GOT3 (cell line): ENCODE data around the gene CD28.
"Not testable (repeated sequence)": the region's sequence is repeated elsewhere in the genome, so short reads cannot be mapped to it uniquely, and the experiment has no call there.

Experiments
- DNase-seq: peaks from one replicate; lab custom pipeline; 2025; ENCODE audit warnings: mixed read lengths; lab: John Stamatoyannopoulos, UW

Gene CD28

DNA sequence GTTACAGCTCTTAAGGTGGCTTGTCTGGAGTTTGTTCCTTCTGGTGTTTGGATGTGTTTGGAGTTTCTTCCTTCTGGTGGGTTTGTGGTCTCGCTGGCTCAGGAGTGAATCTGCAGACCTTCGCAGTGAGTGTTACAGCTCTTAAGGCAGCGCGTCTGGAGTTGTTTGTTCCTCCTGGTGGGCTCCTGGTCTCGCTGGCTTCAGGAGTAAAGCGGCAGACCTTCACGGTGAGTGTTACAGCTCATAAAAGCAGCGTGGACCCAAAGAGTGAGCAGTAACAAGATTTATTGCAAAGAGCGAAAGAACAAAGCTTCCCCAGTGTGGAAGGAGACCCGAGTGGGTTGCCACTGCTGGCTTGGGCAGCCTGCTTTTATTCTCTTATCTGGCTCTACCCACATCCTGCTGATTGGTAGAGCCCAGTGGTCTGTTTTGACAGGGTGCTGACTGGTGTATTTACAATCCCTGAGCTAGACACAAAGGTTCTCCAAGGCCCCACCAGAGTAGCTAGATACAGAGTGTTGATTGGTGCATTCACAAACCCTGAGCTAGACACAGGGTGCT is 78.4 kb downstream of the CD28 start:
- DNase-seq = not testable (repeated sequence)

DNA sequence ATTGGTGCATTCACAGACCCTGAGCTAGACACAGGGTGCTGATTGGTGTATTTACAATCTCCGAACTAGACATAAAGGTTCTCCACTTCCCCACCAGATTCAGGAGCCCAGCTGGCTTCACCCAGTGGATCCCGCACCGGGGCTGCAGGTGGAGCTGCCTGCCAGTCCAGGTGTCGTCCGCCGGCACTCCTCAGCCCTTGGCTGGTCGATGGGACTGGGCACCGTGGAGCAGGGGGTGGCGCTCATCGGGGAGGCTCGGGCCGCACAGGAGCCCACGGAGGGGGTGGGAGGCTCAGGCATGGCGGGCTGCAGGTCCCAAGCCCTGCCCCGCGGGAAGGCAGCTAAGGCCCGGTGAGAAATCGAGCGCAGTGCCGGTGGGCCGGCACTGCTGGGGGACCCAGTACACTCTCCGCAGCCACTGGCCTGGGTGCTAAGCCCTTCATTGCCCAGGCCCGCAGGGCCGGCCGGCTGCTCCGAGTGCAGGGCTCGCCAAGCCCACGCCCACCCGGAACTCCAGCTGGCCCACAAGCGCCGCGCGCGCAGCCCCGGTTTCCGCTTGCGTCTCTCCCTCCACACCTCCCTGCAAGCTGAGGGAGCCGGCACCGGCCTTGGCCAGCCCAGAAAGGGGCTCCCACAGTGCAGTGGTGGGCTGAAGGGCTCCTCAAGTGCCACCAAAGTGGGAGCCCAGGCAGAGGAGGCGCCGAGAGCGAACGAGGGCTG is 79.1 kb downstream of the CD28 start:
- DNase-seq = not testable (repeated sequence)

DNA sequence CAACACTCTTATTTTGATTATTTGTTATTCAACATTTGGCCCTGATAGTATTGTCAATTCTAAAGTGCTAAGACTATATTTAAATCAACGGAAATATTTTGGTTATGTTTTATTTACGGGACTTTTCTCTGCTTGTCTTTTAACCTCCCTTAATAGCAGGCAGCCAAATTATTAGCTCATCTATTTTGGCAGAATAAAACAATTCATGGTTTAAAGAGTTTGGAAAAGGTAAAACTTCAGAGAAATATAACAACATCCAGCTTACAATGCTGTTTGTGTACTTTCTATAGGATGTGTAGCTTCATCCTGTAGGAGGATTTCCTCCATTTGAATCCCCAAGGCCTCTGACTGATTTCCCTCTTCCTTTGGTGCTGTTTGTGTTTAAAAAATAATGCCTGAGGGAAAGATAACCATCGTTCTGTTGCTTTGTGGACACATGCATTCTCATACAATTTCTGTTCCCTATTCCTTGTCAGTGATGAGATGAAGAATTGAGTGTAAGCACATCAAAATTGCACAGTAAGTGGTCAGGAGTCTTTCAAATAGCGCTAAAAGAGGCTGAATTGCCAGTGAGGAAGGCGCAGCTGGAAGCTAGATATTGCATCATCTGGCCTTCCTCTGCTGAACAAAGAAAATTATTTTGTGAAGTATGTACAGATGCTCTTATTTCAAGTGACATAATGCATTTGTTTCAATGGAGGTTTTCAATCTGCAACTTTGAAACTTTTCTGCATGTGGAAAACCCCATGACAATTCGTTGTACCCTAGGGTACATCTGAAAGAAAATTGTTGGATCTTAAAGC is 80.3 kb downstream of the CD28 start:
- no peak for DNase-seq

DNA sequence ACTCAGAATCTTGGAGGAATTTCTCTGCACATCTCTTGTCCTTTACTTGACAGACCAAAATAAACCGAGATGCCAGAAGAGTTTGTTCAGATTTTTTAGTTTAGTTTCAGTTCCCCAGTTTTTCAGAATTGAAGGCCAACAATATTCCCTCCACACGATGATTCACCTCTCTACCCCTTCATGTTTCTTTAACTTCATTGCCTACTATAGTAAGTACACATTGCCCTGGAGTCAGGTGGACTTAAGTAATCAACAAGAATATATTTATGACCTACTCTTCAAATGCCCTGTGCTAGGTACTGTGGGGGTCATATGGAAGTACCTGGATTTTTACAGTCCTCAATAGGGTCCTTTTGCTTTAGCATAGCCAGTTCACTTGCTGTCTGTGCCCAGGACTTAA is 81.5 kb downstream of the CD28 start:
- no peak for DNase-seq
